GM12878 (cell line): ENCODE measurements around the gene PABPN1. TPM values are rescaled to one million over a fixed set of nuclear protein-coding genes. Genes with fewer than 3 reads are reported as not detected.

Experiments
- ASH2L ChIP-seq: fragments of 300-600, 200-600 bp; sonication (generic); IDR thresholded peaks from 2 replicates; pipeline ENCODE4 v1.6.1; 2017; ENCODE audit warnings: low read depth, mild to moderate bottlenecking, borderline replicate concordance
- CHD2 ChIP-seq: IDR thresholded peaks from 2 replicates; pipeline ENCODE4 v1.6.1; 2011; ENCODE audit warnings: low read depth, low read length, improper control_type of control experiment, borderline replicate concordance
- CREM ChIP-seq: IDR thresholded peaks from 2 replicates; pipeline ENCODE4 v1.6.1; 2014; ENCODE audit warnings: antibody characterized with exemption, low read depth
- ESRRA ChIP-seq: IDR thresholded peaks from 2 replicates; pipeline ENCODE4 v1.6.1; 2012; ENCODE audit warnings: mild to moderate bottlenecking, low read length, improper control_type of control experiment
- MYB ChIP-seq: fragments of 150-350 bp; IDR thresholded peaks from 2 replicates; pipeline ENCODE4 v1.6.1; 2014; ENCODE audit warnings: mild to moderate bottlenecking, low read depth, low read length, borderline replicate concordance
- TAF1 ChIP-seq: IDR thresholded peaks from 2 replicates; pipeline ENCODE4 v1.6.1; 2011; ENCODE audit warnings: mild to moderate bottlenecking, low read depth, low read length, borderline replicate concordance
- YY1 ChIP-seq: IDR thresholded peaks from 2 replicates; pipeline ENCODE4 v1.6.1; 2011; ENCODE audit warnings: low read depth, mild to moderate bottlenecking, low read length
- ZNF384 ChIP-seq: IDR thresholded peaks from 2 replicates; pipeline ENCODE4 v1.6.1; 2012; ENCODE audit warnings: low read depth, mild to moderate bottlenecking, low read length, improper control_type of control experiment, borderline replicate concordance
- polyA plus RNA-seq, 11 experiments: library from polyadenylated mRNA; depleted of rRNA in 4 of 11; unstranded in 6 of 11; stranded (reverse) in 5 of 11; fragments of >200 nt; fragmentation: Nextera tagmentation in 4 of 11; fragmentation: Illumina TruSeq in 1 of 11; extraction: Ambion mirVana in 4 of 11; extraction: Trizol in 1 of 11; gene quantifications; 1 replicate in 1 of 11; 2 replicates in 10 of 11; pipeline versions ENCODE4 v1.2.1 to v1.2.3, GENCODE V29; 2011 to 2016; ENCODE audit warnings: inconsistent platforms in 2 of 11, missing spikeins in 2 of 11, low read depth in 1 of 11
- total RNA-seq, 4 experiments: library from RNA; depleted of rRNA in 3 of 4; stranded (reverse); fragments of >200 nt in 3 of 4; fragmentation: Illumina TruSeq in 1 of 4; extraction: Trizol in 1 of 4; gene quantifications; 2 replicates each; pipeline versions ENCODE4 v1.2.1 to v1.2.3, GENCODE V29; 2013 to 2021
- TF ChIP-seq, protein P1 (sequence below), 3 experiments: IDR thresholded peaks in 2 of 3; conservative IDR thresholded peaks in 1 of 3; 2 replicates each; pipeline ENCODE4 v1.5.1; 2011; ENCODE audit warnings: low read depth in 3 of 3, low read length in 3 of 3, mild to moderate bottlenecking in 3 of 3, control low read depth in 2 of 3, moderate library complexity in 2 of 3, inconsistent platforms in 1 of 3, mixed read lengths in 1 of 3; ENCODE audit not compliant: control insufficient read depth in 2 of 3, insufficient read depth in 1 of 3; ENCODE audit errors: extremely low read depth in 1 of 3
- TF ChIP-seq, protein P2 (sequence below): fragments of 450-650 bp; IDR thresholded peaks from 2 replicates; pipeline ENCODE4 v1.6.1; 2017; ENCODE audit warnings: mild to moderate bottlenecking, moderate library complexity
- TF ChIP-seq, protein P3 (sequence below): IDR thresholded peaks from 2 replicates; pipeline ENCODE4 v1.6.1; 2012; ENCODE audit warnings: low read depth, low read length, improper control_type of control experiment

Gene PABPN1
- total and polyA plus RNA-seq, 10 of the 15 experiments (the other 5 are each of a cell fraction or from before 2014, with no cell fraction given): 31.3 to 248 (median 103) TPM

DNA sequence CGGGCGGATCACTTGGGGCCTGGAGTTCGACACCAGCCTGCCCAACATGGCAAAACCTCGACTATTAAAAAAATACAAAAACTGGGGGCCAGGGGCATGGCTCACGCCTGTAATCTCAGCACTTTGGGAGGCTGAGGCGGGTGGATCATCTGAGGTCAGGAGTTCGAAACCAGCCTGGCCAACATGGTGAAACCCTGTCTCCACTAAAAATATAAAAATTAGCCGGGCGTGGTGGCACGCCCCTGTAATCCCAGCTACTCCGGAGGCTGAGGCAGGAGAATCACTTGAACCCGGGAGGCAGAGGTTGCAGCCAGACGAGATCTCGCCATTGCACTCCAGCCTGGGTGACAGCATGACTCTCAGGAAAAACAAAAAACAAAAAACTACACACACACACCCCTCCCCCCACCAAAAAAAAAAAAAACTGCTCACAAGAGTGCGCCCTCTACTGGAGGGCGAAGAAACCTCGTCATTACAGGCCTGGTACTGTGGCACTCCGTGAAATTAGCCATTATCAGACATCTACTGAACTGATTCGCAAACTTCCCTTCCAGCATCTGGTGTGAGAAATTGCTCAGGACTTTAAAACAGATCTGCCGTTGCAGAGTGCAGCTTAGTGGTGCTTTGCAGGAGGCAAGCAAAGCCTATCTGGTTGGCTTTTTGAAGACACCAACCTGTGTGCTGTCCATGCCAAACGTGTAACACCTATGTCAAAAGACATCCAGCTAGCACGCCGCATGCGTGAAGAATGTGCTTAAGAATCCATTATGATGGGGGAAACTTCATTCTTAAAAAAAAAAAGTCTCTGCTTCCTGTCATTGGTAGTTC is 26.3 kb upstream of the PABPN1 start (continued):
- TF ChIP-seq CREM: peak; percentile 70
- peak; percentile 61; the same call in 1 of the 2 replicates for TF ChIP-seq YY1
- TF ChIP-seq, protein P1, sequence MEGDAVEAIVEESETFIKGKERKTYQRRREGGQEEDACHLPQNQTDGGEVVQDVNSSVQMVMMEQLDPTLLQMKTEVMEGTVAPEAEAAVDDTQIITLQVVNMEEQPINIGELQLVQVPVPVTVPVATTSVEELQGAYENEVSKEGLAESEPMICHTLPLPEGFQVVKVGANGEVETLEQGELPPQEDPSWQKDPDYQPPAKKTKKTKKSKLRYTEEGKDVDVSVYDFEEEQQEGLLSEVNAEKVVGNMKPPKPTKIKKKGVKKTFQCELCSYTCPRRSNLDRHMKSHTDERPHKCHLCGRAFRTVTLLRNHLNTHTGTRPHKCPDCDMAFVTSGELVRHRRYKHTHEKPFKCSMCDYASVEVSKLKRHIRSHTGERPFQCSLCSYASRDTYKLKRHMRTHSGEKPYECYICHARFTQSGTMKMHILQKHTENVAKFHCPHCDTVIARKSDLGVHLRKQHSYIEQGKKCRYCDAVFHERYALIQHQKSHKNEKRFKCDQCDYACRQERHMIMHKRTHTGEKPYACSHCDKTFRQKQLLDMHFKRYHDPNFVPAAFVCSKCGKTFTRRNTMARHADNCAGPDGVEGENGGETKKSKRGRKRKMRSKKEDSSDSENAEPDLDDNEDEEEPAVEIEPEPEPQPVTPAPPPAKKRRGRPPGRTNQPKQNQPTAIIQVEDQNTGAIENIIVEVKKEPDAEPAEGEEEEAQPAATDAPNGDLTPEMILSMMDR (IDR thresholded peaks at IDR 0.05 in 2 of 3, conservative IDR thresholded peaks at IDR 0.05 in 1 of 3; ENCODE audit: control insufficient read depth in 2 of 3, extremely low read depth in 1 of 3, insufficient read depth in 1 of 3, low read depth in 3 of 3, low read length in 3 of 3): peak; percentile 68 to 85 (median 84)
- TF ChIP-seq TAF1: 0 out of 2 replicates have a peak, but pooled peaks have one; percentile 19
- no peak for TF ChIP-seq MYB
- TF ChIP-seq ASH2L: no peak
- TF ChIP-seq, protein P2, sequence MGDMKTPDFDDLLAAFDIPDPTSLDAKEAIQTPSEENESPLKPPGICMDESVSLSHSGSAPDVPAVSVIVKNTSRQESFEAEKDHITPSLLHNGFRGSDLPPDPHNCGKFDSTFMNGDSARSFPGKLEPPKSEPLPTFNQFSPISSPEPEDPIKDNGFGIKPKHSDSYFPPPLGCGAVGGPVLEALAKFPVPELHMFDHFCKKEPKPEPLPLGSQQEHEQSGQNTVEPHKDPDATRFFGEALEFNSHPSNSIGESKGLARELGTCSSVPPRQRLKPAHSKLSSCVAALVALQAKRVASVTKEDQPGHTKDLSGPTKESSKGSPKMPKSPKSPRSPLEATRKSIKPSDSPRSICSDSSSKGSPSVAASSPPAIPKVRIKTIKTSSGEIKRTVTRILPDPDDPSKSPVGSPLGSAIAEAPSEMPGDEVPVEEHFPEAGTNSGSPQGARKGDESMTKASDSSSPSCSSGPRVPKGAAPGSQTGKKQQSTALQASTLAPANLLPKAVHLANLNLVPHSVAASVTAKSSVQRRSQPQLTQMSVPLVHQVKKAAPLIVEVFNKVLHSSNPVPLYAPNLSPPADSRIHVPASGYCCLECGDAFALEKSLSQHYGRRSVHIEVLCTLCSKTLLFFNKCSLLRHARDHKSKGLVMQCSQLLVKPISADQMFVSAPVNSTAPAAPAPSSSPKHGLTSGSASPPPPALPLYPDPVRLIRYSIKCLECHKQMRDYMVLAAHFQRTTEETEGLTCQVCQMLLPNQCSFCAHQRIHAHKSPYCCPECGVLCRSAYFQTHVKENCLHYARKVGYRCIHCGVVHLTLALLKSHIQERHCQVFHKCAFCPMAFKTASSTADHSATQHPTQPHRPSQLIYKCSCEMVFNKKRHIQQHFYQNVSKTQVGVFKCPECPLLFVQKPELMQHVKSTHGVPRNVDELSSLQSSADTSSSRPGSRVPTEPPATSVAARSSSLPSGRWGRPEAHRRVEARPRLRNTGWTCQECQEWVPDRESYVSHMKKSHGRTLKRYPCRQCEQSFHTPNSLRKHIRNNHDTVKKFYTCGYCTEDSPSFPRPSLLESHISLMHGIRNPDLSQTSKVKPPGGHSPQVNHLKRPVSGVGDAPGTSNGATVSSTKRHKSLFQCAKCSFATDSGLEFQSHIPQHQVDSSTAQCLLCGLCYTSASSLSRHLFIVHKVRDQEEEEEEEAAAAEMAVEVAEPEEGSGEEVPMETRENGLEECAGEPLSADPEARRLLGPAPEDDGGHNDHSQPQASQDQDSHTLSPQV: no peak
- TF ChIP-seq CHD2: peak; percentile 77
- TF ChIP-seq ZNF384: peak; percentile 99
- TF ChIP-seq ESRRA: no peak
- TF ChIP-seq, protein P3, sequence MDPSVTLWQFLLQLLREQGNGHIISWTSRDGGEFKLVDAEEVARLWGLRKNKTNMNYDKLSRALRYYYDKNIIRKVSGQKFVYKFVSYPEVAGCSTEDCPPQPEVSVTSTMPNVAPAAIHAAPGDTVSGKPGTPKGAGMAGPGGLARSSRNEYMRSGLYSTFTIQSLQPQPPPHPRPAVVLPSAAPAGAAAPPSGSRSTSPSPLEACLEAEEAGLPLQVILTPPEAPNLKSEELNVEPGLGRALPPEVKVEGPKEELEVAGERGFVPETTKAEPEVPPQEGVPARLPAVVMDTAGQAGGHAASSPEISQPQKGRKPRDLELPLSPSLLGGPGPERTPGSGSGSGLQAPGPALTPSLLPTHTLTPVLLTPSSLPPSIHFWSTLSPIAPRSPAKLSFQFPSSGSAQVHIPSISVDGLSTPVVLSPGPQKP: no peak
